SKM-1 (cell line): ENCODE measurements around the gene OPA3.
"Not testable (repeated sequence)": the region's sequence is repeated elsewhere in the genome, so short reads cannot be mapped to it uniquely, and the experiment has no call there.

Experiments used
- DNase-seq: peaks from one replicate; lab custom pipeline; 2025; ENCODE audit not compliant: unreplicated experiment; lab: John Stamatoyannopoulos, UW

Gene OPA3

DNA sequence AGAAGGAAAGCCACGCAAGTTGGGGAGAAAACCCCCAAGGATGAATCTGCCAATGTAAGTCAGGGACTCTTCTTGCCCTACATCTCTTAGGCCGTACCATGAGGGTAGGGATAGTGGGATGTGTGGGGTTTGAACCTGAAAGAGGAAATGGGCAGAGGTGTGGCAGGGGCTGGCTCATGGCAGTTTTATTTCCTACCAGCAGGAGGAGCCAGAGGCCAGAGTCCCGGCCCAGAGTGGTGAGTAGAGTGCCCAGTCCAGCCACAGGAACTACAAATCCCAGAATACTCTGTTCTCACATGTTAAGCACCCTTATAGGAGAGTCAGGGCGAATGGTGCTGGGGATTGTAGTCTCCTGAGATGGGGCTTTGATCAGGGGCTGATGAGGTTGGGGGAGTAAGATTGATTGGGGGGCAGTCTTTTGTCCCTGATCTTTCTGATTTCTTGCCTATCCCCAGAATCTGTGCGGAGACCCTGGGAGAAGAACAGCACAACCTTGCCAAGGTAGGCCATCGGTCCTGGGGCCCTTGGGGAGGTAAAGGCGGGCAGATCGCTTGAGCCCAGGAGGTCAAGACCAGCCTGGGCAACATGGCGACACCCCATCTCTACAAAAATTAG is 60.9 kb downstream of the OPA3 start:
- peak; percentile 17 for DNase-seq

DNA sequence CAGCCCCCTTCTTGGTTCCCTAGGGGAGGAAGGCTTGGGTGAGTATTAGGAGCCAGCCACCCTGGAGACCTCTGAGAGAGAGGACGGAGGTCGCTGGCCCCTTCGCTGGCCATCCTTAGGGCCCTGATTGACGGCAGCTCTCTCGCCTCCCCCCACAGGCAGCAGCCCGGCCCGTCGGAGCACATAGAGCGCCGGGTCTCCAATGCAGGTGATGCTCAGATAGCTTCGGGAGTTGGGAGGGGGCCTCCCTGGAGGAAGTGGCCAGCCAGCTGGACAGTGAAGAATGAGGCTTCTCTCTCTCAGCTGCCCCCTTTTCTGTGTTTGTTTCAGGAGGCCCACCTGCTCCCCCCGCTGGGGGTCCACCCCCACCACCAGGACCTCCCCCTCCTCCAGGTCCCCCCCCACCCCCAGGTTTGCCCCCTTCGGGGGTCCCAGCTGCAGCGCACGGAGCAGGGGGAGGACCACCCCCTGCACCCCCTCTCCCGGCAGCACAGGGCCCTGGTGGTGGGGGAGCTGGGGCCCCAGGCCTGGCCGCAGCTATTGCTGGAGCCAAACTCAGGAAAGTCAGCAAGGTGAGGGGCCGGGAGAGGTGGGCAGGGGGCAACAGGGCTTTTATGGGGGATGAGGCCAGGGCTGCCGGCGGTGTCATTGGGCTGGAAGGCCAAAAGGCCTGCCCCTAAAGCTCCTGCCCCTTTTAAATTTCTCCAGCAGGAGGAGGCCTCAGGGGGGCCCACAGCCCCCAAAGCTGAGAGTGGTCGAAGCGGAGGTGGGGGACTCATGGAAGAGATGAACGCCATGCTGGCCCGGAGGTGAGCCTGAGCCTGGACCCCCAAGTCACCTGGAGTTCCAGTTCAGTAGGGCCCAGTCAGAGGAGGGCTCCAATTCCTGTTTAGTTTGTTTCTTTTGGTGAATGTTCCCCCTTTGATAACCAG is 62.3 kb downstream of the OPA3 start:
- no peak for DNase-seq

DNA sequence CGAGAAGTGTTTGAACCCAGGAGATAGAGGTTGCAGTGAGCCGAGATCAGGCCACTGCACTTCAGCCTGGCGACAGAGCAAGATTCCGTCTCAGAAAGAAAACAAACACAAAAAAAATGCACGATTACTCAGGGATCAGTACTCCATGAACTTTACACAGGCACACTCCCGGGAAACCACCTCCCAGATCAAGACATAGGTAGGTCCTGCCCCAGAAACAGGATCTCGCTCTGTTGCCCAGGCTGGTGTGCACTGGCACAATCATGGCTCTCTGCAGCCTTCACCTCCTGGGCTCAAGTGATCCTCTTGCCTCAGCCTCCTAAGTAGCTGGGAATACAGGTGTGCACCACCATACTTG is 66.2 kb downstream of the OPA3 start:
- DNase-seq, result no peak

DNA sequence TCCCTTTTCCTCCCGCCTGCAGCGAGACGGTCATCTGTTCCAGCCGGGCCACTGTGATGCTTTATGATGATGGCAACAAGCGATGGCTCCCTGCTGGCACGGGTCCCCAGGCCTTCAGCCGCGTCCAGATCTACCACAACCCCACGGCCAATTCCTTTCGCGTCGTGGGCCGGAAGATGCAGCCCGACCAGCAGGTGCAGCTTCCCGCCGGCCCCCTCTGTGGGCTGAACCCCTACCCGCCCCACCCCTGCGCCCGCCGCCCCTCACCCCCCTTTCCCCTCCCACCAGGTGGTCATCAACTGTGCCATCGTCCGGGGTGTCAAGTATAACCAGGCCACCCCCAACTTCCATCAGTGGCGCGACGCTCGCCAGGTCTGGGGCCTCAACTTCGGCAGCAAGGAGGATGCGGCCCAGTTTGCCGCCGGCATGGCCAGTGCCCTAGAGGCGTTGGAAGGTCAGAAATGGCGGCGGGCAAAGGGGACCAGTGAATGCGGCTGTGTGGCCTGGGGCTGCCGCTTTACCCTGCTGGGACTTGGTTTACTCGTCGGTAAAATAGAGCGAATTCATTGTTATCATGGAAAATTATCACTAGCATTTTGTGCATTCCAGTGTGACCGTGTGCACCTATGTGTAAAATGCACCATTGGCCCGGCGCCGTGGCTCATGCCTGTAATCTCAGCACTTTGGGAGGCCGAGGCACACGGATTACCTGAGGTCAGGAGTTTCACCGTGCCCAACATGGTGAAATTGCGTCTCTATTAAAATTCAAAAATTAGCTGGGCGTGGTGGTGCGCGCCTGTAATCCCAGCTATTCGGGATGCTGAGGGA is 66.7 kb downstream of the OPA3 start:
- DNase-seq, result no peak

DNA sequence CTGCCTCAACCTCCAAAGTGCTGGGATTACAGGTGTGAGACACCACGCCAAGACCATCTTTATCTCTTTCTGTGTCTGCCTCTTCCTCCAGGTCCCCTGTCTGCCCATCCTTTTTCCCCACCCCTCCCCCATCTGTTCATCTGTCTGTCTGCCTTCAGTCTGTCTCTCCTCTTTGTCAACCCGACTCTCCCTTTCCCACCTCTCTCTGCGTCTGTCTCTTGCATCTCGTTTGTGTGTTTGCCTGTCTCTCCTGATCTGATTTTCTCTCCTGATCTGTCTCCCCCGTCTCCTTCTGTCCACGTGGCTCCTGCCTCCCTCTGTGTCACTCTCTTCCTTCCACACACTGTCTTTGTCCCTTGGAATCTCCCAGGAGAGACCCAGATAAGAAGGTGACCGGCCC is 67.4 kb downstream of the OPA3 start:
- DNase-seq, result no peak

DNA sequence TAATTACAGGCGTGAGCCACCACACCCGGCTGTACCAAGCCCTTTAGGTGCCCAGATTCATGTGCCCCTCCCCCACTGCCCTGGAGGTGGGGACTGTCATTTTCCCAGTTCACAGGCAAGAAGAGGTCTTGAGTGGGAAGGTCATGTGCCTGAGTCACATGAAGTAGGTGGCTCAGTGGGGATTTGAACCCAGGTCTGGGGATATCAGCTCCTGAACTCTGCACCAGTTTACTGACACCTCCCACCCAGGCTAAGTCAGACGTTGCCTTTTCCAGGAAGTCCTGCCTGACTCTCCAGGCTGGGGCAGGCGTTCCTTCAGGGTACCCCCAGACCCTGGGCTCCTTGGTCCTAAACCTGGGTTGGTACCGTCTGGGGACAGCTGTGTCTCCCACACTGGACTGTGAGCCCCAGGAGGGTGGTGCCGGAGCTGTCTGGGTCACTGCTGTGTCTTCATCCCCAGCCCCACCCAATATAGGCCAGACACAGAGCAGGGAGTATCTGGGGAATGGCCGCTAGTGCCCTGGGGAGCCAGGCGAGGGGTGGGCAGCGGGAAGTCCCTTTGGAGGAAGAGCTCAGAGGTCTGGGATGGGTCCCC is 68.7 kb downstream of the OPA3 start:
- no peak for DNase-seq

DNA sequence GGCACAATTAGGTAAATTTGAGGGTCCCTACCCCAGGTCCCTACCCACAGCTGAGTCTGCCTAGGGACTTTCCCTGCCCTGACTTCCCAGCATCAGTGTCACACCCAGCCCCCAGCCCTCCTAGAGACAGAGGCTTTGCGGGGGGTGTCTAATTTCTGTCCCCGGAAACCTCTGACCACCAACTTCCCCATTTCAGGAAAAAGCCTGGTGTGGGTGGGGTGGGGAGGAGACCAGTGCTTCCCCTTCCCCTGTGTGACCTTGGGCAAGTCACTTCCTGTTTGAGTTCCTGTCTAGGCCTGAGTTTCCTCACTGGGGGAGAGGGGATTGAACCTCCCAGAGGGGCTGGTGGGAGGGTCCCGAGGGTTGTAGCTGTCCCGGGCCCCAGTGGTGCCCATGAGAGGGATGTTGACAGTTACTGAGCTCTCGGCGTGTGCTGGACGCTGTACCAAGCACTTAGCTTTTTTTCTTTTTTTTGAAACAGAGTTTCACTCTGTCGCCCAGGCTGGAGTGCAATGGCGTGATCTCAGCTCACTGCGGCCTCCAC is 69.4 kb downstream of the OPA3 start:
- DNase-seq, result peak; percentile 88

DNA sequence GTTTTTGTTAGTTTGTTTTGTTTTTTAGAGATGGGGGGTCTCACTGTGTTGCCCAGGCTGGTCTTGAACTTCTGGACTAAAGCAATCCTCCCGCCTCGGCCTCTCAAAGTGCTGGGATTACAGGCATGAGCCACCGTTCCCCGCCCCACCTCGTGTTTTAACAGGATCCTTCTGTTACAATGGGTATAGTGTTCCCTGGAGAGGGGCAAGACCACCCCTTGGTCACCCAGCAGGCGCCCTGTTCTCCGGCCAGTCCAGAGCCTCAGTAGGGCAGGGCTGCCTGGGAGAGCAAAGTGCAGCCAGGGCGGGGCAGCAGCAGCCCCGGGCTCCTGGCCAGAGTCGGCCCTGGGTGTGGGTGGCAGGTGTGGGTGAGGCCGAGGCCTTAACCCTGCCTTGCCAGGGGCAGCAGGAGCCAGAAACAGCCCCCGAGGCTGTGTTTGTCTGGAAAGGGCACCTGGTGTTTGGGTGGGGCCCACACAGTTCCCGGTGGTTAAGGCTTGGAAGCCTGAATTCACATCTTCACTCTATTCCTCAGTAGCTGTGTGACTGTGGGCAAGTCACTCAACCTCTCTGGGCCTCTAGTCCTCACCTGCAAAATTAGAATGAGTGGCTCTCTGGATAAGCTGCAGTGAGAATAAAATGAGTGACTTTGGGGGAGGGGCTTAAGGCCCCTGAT is 70.1 kb downstream of the OPA3 start:
- peak; percentile 35 for DNase-seq

DNA sequence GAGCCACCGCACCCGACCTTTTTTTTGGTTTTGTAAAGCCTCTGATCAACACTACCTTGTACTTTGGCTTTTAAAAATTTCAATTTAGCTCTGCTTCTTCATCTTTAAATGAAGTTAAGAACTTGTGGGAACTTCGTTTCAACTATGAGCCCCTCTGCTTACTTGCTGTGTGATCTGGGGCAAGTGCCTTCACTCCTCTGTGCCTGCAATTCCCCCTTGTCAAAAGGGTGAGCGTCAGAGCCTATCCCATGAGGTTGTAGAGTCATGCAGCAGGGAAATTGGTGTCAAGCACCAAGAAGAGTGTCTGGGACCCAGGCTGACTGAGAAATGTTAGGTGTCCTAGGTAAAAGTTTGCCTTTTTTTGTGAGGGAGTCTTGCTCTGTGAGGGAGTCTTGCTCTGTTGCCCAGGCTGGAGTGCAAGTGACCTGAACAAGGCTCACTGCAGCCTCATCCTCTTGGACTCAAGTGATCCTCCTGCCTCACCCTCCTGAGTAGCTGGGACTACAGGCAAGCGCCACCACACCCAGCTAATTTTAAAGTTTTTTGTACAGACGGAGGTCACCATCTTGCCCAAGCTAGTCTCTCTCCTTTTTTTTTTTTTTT is 71.6 kb downstream of the OPA3 start:
- DNase-seq, result no peak

DNA sequence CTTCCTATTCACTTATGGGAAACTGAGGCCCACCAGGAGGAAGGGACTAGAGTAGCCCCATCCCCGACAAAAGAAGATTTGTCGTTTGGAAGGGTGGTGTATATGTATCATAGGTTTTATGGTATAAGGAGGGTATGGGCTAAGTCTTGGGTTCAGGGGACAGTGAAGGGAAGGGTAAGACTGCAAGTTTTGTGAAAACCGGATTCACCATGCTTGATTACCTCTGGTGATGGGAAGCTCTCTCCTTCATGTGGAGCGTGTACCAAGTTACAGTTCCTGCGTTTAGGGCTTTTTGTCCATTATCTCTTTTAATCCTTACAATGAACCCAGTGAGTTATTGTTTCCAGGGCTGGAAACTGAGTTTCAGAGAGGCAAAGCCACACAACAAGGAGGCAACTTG is 73.5 kb downstream of the OPA3 start:
- no peak for DNase-seq

DNA sequence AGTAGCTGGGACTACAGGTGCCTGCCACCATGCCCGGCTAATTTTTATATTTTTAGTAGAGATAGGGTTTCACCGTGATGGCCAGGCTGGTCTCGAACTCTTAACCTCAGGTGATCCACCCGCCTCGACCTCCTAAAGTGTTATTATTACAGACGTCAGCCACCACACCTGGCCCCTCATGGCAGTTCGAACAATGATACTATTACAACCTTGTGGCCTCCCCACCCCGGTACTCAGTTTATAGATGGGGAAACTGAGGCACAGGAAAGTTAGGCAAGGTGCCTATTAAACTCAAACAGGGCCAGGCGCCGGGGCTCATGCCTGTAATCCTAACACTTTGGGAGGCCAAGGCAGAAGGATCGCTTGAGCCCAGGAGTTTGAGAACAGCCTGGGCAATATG is 74.2 kb downstream of the OPA3 start:
- not testable (repeated sequence) for DNase-seq

DNA sequence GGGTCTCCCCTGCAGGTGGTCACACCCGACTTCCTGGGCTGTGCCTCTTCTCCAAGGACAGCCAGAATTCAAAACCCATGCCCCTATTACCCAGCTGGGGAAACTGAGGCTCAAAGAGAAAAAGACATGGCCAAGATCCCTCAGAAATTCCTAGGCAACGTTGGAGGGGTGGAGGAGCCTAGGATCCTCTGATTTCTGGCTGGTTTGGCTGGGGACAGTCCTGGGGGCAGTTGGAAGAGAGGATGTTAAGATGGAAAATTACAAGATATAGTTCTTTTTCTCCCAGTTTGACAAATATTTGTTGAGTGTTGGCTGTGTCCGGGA is 74.9 kb downstream of the OPA3 start:
- DNase-seq, result no peak

DNA sequence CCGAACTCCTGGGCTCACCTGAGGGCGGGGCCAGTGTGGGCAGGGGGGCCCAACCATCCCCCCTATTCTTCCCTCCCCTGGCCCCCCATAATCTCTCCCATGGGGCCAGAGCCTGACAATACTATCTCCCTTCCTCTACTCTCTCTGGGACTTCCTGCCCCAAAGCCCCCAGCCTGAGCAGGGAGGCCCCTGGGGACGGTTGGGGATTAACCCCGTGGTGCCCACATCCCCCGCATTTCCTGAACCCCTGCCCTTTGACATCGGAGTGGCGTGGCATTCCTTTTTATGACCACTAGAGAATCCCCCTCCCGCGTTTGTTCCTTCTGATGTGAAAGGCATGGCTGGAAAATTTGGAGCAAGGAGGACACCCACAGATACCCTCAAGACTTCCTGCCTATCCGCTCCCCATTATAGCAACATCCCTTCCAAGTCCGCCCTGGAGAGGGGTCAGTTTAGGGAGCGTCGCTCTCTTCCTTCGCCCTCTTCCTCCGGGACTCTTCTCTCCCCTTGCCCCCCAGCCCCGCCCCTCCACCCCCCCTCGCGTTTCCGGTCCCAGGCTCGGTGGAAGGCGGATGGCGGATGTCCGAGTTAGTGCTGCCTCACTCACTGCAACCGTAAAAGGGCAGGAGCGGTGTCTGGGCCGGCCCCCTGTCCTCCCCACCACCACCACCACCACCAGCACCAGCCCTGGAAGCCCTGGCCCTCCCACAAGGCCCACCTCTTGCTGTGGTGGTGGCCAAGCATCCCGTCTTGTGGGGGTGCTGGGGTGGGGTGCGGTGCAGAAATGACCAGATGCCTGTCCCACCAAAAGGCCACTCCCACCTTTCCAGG is 75.5 kb downstream of the OPA3 start:
- peak; percentile 33 for DNase-seq

DNA sequence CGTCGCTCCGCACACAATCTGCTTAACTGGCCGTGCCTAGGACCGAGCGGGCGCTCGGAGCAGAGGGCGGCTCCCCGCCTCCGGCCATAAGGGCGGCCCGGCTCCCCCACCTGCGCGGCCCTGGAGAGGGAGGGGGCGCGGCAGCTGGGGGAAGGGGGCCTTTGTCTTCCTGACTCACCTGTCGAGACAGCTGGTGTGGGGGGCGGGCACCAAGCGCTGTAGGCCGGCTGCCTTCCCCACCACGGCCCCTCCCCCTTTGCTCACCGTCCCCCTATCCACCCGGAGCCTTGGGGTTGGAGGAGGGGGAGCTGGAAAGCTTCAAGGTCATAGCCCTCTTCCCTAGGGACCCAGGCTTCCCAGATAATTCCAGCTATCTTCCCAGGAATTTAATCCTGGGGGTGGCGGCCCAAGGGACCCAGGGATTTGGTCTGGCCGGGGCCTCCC is 76.2 kb downstream of the OPA3 start:
- no peak for DNase-seq

DNA sequence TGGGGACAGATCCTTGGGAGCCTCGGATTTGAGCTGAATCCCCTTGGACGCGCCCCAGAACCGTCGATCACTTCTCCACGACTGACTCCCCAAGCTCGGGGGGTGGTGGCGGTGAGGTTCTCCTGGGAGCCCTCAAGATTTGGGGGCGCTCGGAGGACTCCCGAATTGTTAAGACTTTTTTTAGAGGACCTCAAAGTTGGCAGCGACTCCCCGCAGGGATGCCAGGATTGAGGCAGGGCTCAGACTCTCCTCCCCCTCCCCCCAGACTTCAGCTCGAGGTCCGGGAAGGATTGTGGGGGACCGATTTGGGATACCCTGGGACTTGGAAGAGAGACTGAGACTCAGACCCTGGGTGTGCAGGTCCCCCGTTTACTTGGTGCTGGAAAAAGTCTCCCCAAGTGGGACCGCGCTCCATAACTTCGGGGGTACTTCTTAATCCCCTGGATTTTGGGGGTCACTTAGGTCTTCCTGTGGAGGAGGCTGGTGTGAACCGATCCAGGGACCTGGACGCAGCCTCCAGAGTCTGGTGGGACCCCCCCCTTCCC is 76.7 kb downstream of the OPA3 start:
- no peak for DNase-seq

DNA sequence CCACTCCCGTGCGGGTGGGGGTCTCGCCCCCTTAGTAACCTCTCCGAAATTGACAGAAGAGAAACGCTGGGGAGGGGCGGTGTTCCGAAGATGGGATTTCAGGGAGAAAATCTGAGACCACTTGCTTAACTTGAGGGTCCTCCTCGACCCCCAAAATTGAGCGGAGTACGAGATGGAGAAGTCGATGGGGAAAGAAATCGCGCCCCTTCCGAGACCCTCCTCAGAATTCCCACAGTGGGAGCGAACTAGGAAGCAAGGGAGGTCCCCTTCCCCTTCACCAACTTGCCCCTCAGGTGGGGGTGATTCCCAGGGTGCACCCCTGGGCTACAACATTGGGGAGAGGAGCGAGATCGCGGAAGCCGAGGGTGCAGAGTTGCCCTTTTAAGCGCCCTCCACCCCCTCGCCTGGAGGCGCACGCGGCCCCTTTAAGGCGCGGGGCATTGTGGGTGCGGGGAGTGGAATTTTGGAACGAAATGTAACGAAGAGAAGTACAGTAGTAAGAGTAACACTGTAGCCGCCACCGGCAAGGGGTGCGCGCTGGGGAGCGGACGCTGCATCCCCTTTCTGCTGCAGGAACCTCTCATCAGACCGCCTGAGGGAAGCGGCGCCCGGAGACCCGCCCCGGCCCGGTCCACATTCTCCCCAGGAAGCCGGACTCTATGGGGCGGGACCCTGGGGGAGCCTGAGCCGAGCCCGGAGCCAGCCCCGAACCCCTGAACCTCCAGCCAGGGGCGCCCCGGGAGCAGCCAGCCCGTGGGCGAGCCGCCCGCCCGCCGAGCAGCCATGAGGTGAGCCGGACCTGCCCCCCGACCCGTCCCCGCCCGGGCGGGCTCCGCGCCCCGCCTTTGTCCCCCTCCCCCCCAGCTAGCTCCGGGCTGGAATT is 77.4 kb downstream of the OPA3 start, which contains the start of gene VASP:
Gene VASP (plus strand): TSS at position 491 of the 883 bp plus-strand sequence. CDS start 293 bp downstream, at position 784.
- peak; percentile 62 for DNase-seq

DNA sequence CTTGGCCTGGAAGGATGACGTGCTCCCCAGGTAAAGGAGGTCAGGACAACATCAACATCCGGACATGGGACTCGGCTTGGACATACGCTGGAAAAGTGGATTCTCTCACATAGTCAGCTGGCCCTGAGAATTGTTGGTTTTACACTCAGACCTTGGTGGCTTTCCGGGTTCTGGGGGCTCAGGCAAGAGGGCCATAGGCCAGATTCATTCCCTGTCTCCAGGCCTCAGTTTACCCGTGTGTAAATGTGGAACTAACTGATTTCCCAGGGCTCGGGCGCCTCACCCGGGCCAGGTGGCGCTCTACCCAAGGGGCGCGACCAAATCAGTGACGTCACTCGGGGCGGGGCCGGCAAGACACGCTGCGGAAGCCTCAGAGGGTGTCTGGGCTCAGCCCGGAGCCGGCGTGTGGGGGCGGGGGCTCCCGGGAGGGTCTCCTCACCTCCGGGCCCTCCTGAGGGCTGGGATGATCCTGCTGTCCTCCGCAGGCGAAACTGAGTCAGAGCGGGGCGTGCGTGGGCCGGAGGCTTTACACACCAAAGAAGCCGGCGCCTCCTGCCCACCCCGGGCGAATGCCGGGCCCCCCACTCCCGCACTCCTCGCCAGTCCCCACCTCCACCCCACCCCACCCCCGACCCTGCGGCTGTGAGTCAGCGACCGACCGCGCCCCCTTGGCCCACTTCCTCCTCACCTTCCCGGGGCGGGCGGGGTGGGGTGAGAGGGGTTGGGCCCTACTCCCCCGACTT is 78.2 kb downstream of the OPA3 start:
- peak; percentile 56 for DNase-seq

DNA sequence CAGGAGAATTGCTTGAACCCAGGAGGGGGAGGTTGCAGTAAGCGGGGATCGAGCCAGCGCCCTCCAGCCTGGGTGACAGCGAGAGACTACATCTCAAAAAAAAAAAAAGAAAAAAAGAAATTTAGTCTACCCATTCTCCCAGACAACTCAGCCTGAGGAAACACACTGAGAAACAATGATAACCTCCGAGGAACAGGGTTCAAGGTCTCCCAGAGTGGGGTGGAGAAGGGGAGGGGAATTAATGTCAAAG is 78.7 kb downstream of the OPA3 start:
- no peak for DNase-seq
